ENCODE results near the gene ABHD17C.

- TF ChIP-seq EZH2 (IDR thresholded peaks at IDR 0.05) (no peak), POLR2AphosphoS5 (IDR thresholded peaks at IDR 0.05; ENCODE audit: borderline replicate concordance, low read depth, low read length) (no peak)
Measured at GRCh38 chr15:80750575-80750974, 55.5 kb downstream of the ABHD17C start.

Data from SK-N-MC (cell line).